Liver (tissue), 9 donors: ENCODE measurements around the gene TRAPPC6A. TPM values are rescaled to one million over a fixed set of nuclear protein-coding genes. Genes with fewer than 3 reads are reported as not detected.

Experiments used
- DNase-seq: peaks from one replicate; pipeline ENCODE4 v3.0.0-alpha.2; 2017; ENCODE audit warnings: low spot score
- H3K27ac ChIP-seq, 2 donors: one replicate each; pipeline ENCODE4 v1.7.0; 2013; ENCODE audit warnings: inconsistent platforms in 2 of 2, low read length in 2 of 2, control low read depth in 1 of 2, low read depth in 1 of 2, mild to moderate bottlenecking in 1 of 2
- H3K27me3 ChIP-seq, 4 donors: one replicate each; pipeline versions ENCODE4 v1.6.1 to v1.7.0; 2013; ENCODE audit warnings: low read length in 3 of 4, inconsistent platforms in 1 of 4, mild to moderate bottlenecking in 1 of 4, moderate library complexity in 1 of 4; ENCODE audit not compliant: control insufficient read depth in 4 of 4, insufficient read depth in 4 of 4
- H3K36me3 ChIP-seq, 4 donors: one replicate each; pipeline versions ENCODE4 v1.6.1 to v1.7.0; 2013; ENCODE audit warnings: low read length in 3 of 4, mild to moderate bottlenecking in 3 of 4, low read depth in 1 of 4, moderate library complexity in 1 of 4; ENCODE audit not compliant: control insufficient read depth in 4 of 4, insufficient read depth in 3 of 4
- H3K4me1 ChIP-seq, 4 donors: one replicate each; pipeline versions ENCODE4 v1.6.1 to v1.7.0; 2013; ENCODE audit warnings: low read length in 3 of 4, mild to moderate bottlenecking in 3 of 4, moderate library complexity in 1 of 4; ENCODE audit not compliant: control insufficient read depth in 4 of 4, insufficient read depth in 4 of 4
- H3K4me3 ChIP-seq, 3 donors: one replicate each; pipeline versions ENCODE4 v1.6.1 to v1.7.0; 2013; ENCODE audit warnings: low read length in 3 of 3, control low read depth in 1 of 3, low read depth in 1 of 3, mild to moderate bottlenecking in 1 of 3
- H3K9ac ChIP-seq, 2 donors: one replicate each; pipeline ENCODE4 v1.7.0; 2013; ENCODE audit warnings: low read length in 2 of 2, mild to moderate bottlenecking in 2 of 2, moderate library complexity in 2 of 2, control low read depth in 1 of 2, low read depth in 1 of 2
- H3K9me3 ChIP-seq, 4 donors: one replicate each; pipeline versions ENCODE4 v1.6.1 to v1.7.0; 2013; ENCODE audit warnings: low read length in 3 of 4; ENCODE audit not compliant: control insufficient read depth in 4 of 4
- EGR1 ChIP-seq, 2 donors: IDR thresholded peaks; 2 replicates each; pipeline ENCODE4 v1.6.1; 2016 to 2018; ENCODE audit warnings: antibody characterized with exemption in 2 of 2, low read depth in 2 of 2
- FOXA2 ChIP-seq: IDR thresholded peaks from 2 replicates; pipeline ENCODE4 v1.6.1; 2016; ENCODE audit warnings: antibody characterized with exemption
- HNF4G ChIP-seq: IDR thresholded peaks from 2 replicates; pipeline ENCODE4 v1.6.1; 2016; ENCODE audit warnings: antibody characterized with exemption
- NR2F2 ChIP-seq: IDR thresholded peaks from 2 replicates; pipeline ENCODE4 v1.6.1; 2016; ENCODE audit warnings: antibody characterized with exemption
- RAD21 ChIP-seq, 2 donors: IDR thresholded peaks; 2 replicates each; pipeline ENCODE4 v1.6.1; 2016; ENCODE audit warnings: antibody characterized with exemption in 2 of 2, mild to moderate bottlenecking in 2 of 2
- RXRA ChIP-seq, 2 donors: IDR thresholded peaks; 2 replicates each; pipeline ENCODE4 v1.6.1; 2017 to 2018; ENCODE audit warnings: antibody characterized with exemption in 2 of 2, mild to moderate bottlenecking in 1 of 2
- SP1 ChIP-seq: IDR thresholded peaks from 2 replicates; pipeline ENCODE4 v1.6.1; 2018; ENCODE audit warnings: antibody characterized with exemption, mild to moderate bottlenecking
- TAF1 ChIP-seq: conservative IDR thresholded peaks from 2 replicates; pipeline ENCODE4 v1.6.1; 2016; ENCODE audit warnings: antibody characterized with exemption, mild to moderate bottlenecking
- YY1 ChIP-seq: IDR thresholded peaks from 2 replicates; pipeline ENCODE4 v1.6.1; 2016; ENCODE audit warnings: antibody characterized with exemption, mild to moderate bottlenecking
- WGBS: extraction: QIAGEN DNeasy Blood & Tissue Kit; methylation state at CpG from one replicate; pipeline ENCODE4 v1.1.7; 2013; 5-methylcytosine and 5-hydroxymethylcytosine counted together
- polyA plus RNA-seq, 2 donors: library from polyadenylated mRNA; stranded (reverse) in 1 of 2; unstranded in 1 of 2; fragments of 200-250 nt in 1 of 2; fragments of >200 nt in 1 of 2; fragmentation: Nextera tagmentation in 1 of 2; extraction: Ambion mirVana in 1 of 2; gene quantifications; one replicate each; pipeline versions ENCODE4 v1.2.1 to v1.2.3, GENCODE V29; 2013 to 2015
- total RNA-seq, 2 donors: library from RNA; depleted of rRNA; stranded (reverse); fragments of >200 nt; gene quantifications; one replicate each; pipeline ENCODE4 v1.2.3, GENCODE V29; 2014
- TF ChIP-seq, protein P1 (sequence below): IDR thresholded peaks from 2 replicates; pipeline ENCODE4 v1.6.1; 2016; ENCODE audit warnings: antibody characterized with exemption
- TF ChIP-seq, protein P2 (sequence below): IDR thresholded peaks from 2 replicates; pipeline ENCODE4 v1.6.1; 2016; ENCODE audit warnings: antibody characterized with exemption
- donor health status: healthy.
- donor health status: healthy.
- donor health status: healthy.
- donor health status: healthy.
- donor health status: healthy.

TRAPPC6A gene
- total and polyA plus RNA-seq, 4 donors: 14.8 to 52.2 (median 28.6) TPM

DNA sequence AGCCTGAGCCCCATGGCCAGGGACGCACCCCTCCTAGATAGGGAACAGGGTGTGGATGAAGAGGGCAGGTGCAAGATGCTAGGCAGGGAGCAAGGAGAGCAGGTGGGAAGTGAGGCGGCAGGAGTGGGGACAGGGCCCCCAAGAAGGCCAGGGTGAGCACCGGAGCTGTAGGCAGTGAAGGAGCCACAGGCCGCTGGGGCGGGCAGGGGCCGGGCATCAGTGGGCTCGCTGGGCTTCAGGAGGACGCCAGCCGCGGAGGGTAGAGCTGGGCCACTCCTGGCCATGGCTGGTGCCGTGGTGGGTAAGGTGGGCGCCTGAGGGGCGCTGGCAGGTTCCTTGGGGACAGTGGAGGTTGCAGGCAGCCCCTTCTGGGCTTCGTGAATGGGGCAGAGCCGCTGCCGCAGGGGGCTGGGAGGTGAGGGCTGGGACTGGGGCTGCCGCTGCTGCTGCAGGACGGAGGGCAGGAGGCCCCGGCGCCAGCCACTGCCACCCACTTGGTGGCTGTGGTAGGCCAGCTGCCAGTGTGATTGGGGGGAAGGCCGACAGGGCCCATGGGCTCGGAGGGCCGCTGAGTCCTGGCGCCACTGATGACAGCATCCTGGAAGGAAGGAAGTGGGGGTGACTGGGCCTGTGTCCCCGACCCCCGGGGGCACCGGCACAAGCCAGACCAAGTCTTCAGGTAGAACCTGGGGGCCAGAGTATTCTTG lies 19.4 kb downstream of the TRAPPC6A start:
- Histone ChIP-seq H3K4me3 (no peak overlapping the region), H3K27me3 (peaks cover 0 to 6% (median under 1%) of the 10 kb centered on the region in 4 donors), H3K9ac (no peak overlapping the region), H3K9me3 (no peaks in the 10 kb centered on the region), H3K4me1 (peaks cover 0 to 15% (median 5%) of the 10 kb centered on the region in 4 donors), H3K36me3 (no peaks in the 10 kb centered on the region), H3K27ac (no peak overlapping the region)
- no peak for TF ChIP-seq RAD21 (IDR thresholded peaks at IDR 0.05)
- TF ChIP-seq, protein P1, sequence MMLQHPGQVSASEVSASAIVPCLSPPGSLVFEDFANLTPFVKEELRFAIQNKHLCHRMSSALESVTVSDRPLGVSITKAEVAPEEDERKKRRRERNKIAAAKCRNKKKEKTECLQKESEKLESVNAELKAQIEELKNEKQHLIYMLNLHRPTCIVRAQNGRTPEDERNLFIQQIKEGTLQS: no peak
- TF ChIP-seq YY1: no peak
- no peak for TF ChIP-seq TAF1
- 80% methylated on average over 27 of the region's 27 CpGs for WGBS
- DNase-seq: no peak

DNA sequence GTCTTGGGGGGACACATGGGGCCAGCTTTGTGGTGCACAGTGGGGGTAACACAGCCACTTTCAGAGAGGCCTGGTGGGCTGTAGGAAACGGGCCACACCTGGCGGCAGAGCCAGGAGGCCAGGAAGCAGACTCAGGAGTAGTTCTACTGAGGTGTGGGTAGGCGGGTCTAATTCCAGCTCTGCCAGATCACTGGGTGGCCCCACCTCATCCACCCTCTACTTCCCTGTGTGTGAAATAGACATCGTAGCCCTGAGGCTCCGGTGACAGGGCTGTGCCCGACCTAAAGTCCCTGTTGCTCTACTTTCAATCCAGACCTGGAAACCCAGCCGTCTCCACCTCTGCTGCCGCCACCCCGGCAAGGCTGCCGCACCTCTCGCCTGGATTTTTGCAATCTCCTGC lies 21.3 kb downstream of the TRAPPC6A start:
- H3K27me3 ChIP-seq: peaks cover 0 to 7% (median 4%) of the 10 kb centered on the region in 4 donors
- H3K4me1 ChIP-seq: peaks cover 3 to 24% (median 19%) of the 10 kb centered on the region in 4 donors
- no peak overlapping the region for H3K9ac ChIP-seq
- no peaks in the 10 kb centered on the region for H3K36me3 ChIP-seq
- 72% methylated on average over 11 of the region's 11 CpGs for WGBS
- H3K27ac ChIP-seq: no peak overlapping the region
- no peak for TF ChIP-seq HNF4G
- H3K4me3 ChIP-seq: no peak overlapping the region
- DNase-seq: no peak
- no peaks in the 10 kb centered on the region for H3K9me3 ChIP-seq

DNA sequence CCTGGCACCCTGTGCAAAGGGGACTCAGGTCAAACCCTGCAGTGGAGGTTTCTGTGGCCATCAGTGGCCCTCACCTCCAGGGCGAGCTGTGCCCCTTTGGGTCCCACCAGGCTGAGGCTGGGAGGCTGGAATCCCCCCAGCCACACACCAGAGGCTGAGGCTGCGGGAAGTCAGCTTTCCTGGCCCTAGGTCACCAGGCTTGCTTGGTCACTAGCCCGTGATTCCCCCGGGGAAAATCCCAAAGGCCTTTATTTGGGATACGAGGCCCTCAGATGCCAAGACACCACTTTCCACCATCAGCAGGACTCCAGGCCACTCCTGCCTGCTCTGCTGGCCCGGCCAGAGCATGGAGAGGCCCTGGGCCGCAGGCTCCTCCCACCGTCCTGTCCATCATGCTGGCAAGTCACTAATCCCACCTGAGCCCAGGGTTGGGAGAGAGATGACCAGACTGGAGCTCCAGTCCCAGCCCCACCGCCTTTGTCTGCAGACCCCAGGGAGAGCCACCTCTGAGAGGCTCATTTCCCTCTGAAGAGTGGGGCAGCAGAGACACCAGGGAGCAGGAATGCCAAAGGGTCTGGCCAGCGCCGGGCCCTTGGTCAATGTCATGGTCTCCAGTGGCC lies 21.9 kb downstream of the TRAPPC6A start:
- no peak overlapping the region for H3K4me3 ChIP-seq
- H3K36me3 ChIP-seq: no peaks in the 10 kb centered on the region
- no peaks in the 10 kb centered on the region for H3K9me3 ChIP-seq
- H3K27me3 ChIP-seq: peaks cover 0 to 8% (median 6%) of the 10 kb centered on the region in 4 donors
- no peak overlapping the region for H3K27ac ChIP-seq
- WGBS: 84% methylated on average over 11 of the region's 11 CpGs
- peaks cover 3 to 24% (median 19%) of the 10 kb centered on the region in 4 donors for H3K4me1 ChIP-seq
- TF ChIP-seq HNF4G: no peak
- TF ChIP-seq SP1: no peak
- no peak for TF ChIP-seq RAD21 (IDR thresholded peaks at IDR 0.05)
- TF ChIP-seq, protein P2, sequence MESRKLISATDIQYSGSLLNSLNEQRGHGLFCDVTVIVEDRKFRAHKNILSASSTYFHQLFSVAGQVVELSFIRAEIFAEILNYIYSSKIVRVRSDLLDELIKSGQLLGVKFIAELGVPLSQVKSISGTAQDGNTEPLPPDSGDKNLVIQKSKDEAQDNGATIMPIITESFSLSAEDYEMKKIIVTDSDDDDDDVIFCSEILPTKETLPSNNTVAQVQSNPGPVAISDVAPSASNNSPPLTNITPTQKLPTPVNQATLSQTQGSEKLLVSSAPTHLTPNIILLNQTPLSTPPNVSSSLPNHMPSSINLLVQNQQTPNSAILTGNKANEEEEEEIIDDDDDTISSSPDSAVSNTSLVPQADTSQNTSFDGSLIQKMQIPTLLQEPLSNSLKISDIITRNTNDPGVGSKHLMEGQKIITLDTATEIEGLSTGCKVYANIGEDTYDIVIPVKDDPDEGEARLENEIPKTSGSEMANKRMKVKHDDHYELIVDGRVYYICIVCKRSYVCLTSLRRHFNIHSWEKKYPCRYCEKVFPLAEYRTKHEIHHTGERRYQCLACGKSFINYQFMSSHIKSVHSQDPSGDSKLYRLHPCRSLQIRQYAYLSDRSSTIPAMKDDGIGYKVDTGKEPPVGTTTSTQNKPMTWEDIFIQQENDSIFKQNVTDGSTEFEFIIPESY: no peak
- no peak for TF ChIP-seq RXRA (IDR thresholded peaks at IDR 0.05)
- TF ChIP-seq FOXA2: no peak
- TF ChIP-seq NR2F2: no peak
- TF ChIP-seq YY1: no peak
- no peak for TF ChIP-seq EGR1 (IDR thresholded peaks at IDR 0.05; ENCODE audit: low read depth in 2 of 2)
- no peak for DNase-seq
- no peak overlapping the region for H3K9ac ChIP-seq
